GM23338 (cell line): Measurements from ENCODE around the gene EPHA8. TPM values are rescaled to one million over a fixed set of nuclear protein-coding genes. Genes with fewer than 3 reads are reported as not detected.

Experiments used
- ATAC-seq: fragments of 200-7000 bp; cut with Tn5 transposase; 3 replicates; pipeline ENCODE4 v1.9.1; 2020
- DNase-seq: peaks from one replicate; pipeline ENCODE4 v3.0.0-alpha.2; 2015; ENCODE audit warnings: low spot score
- H2AFZ ChIP-seq: fragments of 200-600 bp; sonication (generic); 2 replicates; pipeline ENCODE4 v1.8.0; 2016; ENCODE audit warnings: antibody characterized with exemption, mild to moderate bottlenecking, moderate library complexity
- H3F3A ChIP-seq: fragments of 200-600 bp; sonication (generic); replicated peaks from 2 replicates; pipeline ENCODE4 v1.8.0; 2017; ENCODE audit warnings: antibody characterized with exemption, mixed run types, low read depth
- H3K27ac ChIP-seq: fragments of 200-600 bp; sonication (generic); 2 replicates; pipeline ENCODE4 v1.6.1; 2016; ENCODE audit warnings: low read depth
- H3K27me3 ChIP-seq: fragments of 200-600 bp; sonication (generic); 2 replicates; pipeline ENCODE4 v1.8.0; 2016; ENCODE audit warnings: mild to moderate bottlenecking, mixed run types, moderate library complexity; ENCODE audit not compliant: insufficient read depth
- H3K36me3 ChIP-seq: fragments of 200-600 bp; sonication (generic); 2 replicates; pipeline ENCODE4 v1.8.0; 2016; ENCODE audit warnings: mild to moderate bottlenecking; ENCODE audit not compliant: insufficient read depth
- H3K4me1 ChIP-seq: fragments of 200-600 bp; sonication (generic); 2 replicates; pipeline ENCODE4 v1.8.0; 2016; ENCODE audit warnings: mild to moderate bottlenecking, moderate library complexity; ENCODE audit not compliant: insufficient read depth
- H3K4me2 ChIP-seq: fragments of 200-600 bp; sonication (generic); 2 replicates; pipeline ENCODE4 v1.7.1; 2017; ENCODE audit warnings: mixed run types
- H3K4me3 ChIP-seq: fragments of 200-600 bp; sonication (generic); 2 replicates; pipeline ENCODE4 v1.6.1; 2016; ENCODE audit warnings: mixed run types
- H3K79me2 ChIP-seq: fragments of 200-600 bp; sonication (generic); replicated peaks from 2 replicates; pipeline ENCODE4 v1.8.0; 2017; ENCODE audit warnings: mild to moderate bottlenecking; ENCODE audit not compliant: insufficient read depth
- H3K9me2 ChIP-seq: fragments of 200-600 bp; sonication (generic); 2 replicates; pipeline ENCODE4 v1.8.0; 2017; ENCODE audit not compliant: insufficient read depth
- H4K20me1 ChIP-seq: fragments of 200-600 bp; sonication (generic); replicated peaks from 2 replicates; pipeline ENCODE4 v1.8.0; 2017; ENCODE audit warnings: mild to moderate bottlenecking; ENCODE audit not compliant: insufficient read depth
- H3K27ac Mint-ChIP-seq: 2 replicates; pipeline ENCODE4 v1.8.0; 2020; ENCODE audit warnings: inconsistent platforms, mild to moderate bottlenecking, moderate library complexity, mixed read lengths
- H3K27me3 Mint-ChIP-seq: 3 replicates; pipeline ENCODE4 v1.8.0; 2022; ENCODE audit warnings: low read depth, mild to moderate bottlenecking, moderate library complexity, mixed read lengths, inconsistent platforms; ENCODE audit not compliant: insufficient read depth, poor library complexity
- H3K36me3 Mint-ChIP-seq: 3 replicates; pipeline ENCODE4 v1.8.0; 2021; ENCODE audit warnings: low read depth, mild to moderate bottlenecking, inconsistent platforms, moderate library complexity, mixed read lengths
- H3K4me1 Mint-ChIP-seq: 3 replicates; pipeline ENCODE4 v1.8.0; 2020; ENCODE audit warnings: mild to moderate bottlenecking, inconsistent platforms, mixed read lengths
- H3K4me3 Mint-ChIP-seq: 3 replicates; pipeline ENCODE4 v1.8.0; 2021; ENCODE audit warnings: moderate library complexity, mild to moderate bottlenecking, inconsistent platforms, mixed read lengths
- H3K9me3 Mint-ChIP-seq: 3 replicates; pipeline ENCODE4 v1.8.0; 2020; ENCODE audit warnings: moderate library complexity, mild to moderate bottlenecking, inconsistent platforms, mixed read lengths
- CREB1 ChIP-seq: fragments of 250-450 bp; sonication (Bioruptor Pico); IDR thresholded peaks from 2 replicates; pipeline ENCODE4 v1.5.0; 2020; ENCODE audit warnings: low read depth, mild to moderate bottlenecking, moderate library complexity
- EZH2 ChIP-seq: fragments of 200-600 bp; sonication (generic); IDR thresholded peaks from one replicate; pipeline ENCODE4 v1.8.0; 2017; ENCODE audit warnings: antibody characterized with exemption, mild to moderate bottlenecking, low read depth; ENCODE audit not compliant: unreplicated experiment
- EZH2phosphoT487 ChIP-seq: fragments of 200-600 bp; sonication (generic); IDR thresholded peaks from one replicate; pipeline ENCODE4 v1.8.1; 2018; ENCODE audit warnings: antibody characterized with exemption; ENCODE audit not compliant: unreplicated experiment
- JUNB ChIP-seq: IDR thresholded peaks from one replicate; pipeline ENCODE4 v1.6.1; 2016; ENCODE audit warnings: antibody characterized with exemption; ENCODE audit not compliant: unreplicated experiment
- NANOG ChIP-seq: IDR thresholded peaks from 2 replicates; pipeline ENCODE4 v1.6.1; 2016; ENCODE audit warnings: antibody characterized with exemption, borderline replicate concordance
- POLR2AphosphoS5 ChIP-seq: IDR thresholded peaks from 2 replicates; pipeline ENCODE4 v1.6.1; 2016; ENCODE audit warnings: antibody characterized with exemption, low read depth
- STAT1 ChIP-seq: IDR thresholded peaks from one replicate; pipeline ENCODE4 v1.6.1; 2016; ENCODE audit warnings: antibody characterized with exemption; ENCODE audit not compliant: unreplicated experiment
- ZNF114 ChIP-seq: fragments of 250-450 bp; sonication (Bioruptor Pico); IDR thresholded peaks from 2 replicates; pipeline ENCODE4 v1.5.0; 2020; ENCODE audit warnings: mild to moderate bottlenecking, moderate library complexity
- ZNF331 ChIP-seq: fragments of 250-450 bp; sonication (Bioruptor Pico); IDR thresholded peaks from 2 replicates; pipeline ENCODE4 v1.5.0; 2020; ENCODE audit warnings: low read depth, mild to moderate bottlenecking, moderate library complexity
- polyA plus RNA-seq: library from polyadenylated mRNA; unstranded; fragments of >200 nt; fragmentation: Nextera tagmentation; extraction: Ambion mirVana; gene quantifications from 2 replicates; pipeline ENCODE4 v1.2.1, GENCODE V29; 2016
- total RNA-seq: library from RNA; depleted of rRNA; stranded (reverse); fragments of >200 nt; shearing (Covaris generic); gene quantifications from 2 replicates; pipeline ENCODE4 v1.2.3, GENCODE V29; 2014
- TF ChIP-seq, protein P1 (sequence below), 2 experiments: fragments of 200-600 bp in 1 of 2; sonication (generic) in 1 of 2; conservative IDR thresholded peaks; 2 replicates each; pipeline versions ENCODE4 v1.5.1 to v1.6.1; 2016 to 2017; ENCODE audit warnings: antibody characterized with exemption in 2 of 2, low read depth in 2 of 2, mild to moderate bottlenecking in 2 of 2, moderate library complexity in 1 of 2
- TF ChIP-seq, protein P2 (sequence below): IDR thresholded peaks from one replicate; pipeline ENCODE4 v1.6.1; 2018; ENCODE audit warnings: antibody characterized with exemption; ENCODE audit not compliant: unreplicated experiment

EPHA8 gene
- total and polyA plus RNA-seq, 2 experiments from 2014 or later: 2.3 to 5.0 TPM

DNA sequence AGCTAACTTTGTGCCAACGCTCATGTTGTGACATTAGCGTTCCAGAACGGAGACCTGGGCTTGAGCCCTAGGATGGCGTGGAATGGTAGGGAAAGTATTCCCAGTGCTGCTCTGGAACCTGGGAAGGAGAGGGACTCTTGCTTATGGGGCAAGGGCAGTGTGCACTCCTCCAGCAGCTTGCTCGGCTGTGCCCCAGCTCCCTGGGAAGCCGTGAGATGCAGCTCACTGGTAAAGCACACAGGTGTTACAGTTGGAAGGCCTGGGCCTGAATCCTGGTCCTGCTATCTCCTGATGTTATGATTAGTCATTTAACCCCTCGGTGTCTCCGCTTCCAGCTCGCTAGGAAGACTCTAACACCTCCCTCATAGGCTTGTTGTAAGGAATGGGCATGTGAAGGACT lies 42.4 kb upstream of the EPHA8 start (continued):
- TF ChIP-seq POLR2AphosphoS5: no peak

DNA sequence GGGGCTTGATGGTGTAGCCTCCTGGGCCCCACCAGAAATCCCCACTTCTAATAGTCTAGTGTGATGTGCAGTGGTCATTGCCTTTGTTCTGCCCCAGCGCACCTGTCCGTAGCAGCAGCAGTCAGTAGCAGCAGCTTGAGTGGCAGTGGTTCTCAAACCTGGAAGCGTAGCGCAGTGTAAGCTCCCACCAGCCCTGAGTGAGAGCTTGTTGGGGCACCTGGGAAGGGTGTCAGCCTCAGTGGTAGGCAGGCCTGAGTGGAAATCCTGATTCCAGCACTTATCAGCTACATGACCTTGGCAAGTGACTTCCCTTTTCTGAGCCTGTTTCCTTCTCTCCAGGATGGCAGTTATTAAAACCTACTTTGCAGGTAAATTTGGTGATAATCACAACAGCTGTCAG lies 41.6 kb upstream of the EPHA8 start:
- H3K27me3 Mint-ChIP-seq: peaks cover 5% of the 10 kb centered on the region
- no peak for DNase-seq
- no peaks in the 10 kb centered on the region for H3K9me3 Mint-ChIP-seq
- no peaks in the 10 kb centered on the region for H3K9me2 ChIP-seq
- no peaks in the 10 kb centered on the region for H3K4me1 ChIP-seq
- no peaks in the 10 kb centered on the region for H3K4me1 Mint-ChIP-seq
- no peak for ATAC-seq
- no peak overlapping the region for H3K4me3 Mint-ChIP-seq
- no peak overlapping the region for H3K4me3 ChIP-seq
- H3K79me2 ChIP-seq: no peaks in the 10 kb centered on the region
- no peak overlapping the region for H3K27ac Mint-ChIP-seq
- no peaks in the 10 kb centered on the region for H3F3A ChIP-seq
- no peak overlapping the region for H2AFZ ChIP-seq
- H3K27ac ChIP-seq: no peak overlapping the region
- TF ChIP-seq, protein P1, sequence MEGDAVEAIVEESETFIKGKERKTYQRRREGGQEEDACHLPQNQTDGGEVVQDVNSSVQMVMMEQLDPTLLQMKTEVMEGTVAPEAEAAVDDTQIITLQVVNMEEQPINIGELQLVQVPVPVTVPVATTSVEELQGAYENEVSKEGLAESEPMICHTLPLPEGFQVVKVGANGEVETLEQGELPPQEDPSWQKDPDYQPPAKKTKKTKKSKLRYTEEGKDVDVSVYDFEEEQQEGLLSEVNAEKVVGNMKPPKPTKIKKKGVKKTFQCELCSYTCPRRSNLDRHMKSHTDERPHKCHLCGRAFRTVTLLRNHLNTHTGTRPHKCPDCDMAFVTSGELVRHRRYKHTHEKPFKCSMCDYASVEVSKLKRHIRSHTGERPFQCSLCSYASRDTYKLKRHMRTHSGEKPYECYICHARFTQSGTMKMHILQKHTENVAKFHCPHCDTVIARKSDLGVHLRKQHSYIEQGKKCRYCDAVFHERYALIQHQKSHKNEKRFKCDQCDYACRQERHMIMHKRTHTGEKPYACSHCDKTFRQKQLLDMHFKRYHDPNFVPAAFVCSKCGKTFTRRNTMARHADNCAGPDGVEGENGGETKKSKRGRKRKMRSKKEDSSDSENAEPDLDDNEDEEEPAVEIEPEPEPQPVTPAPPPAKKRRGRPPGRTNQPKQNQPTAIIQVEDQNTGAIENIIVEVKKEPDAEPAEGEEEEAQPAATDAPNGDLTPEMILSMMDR (conservative IDR thresholded peaks at IDR 0.05; ENCODE audit: low read depth in 2 of 2): no peak
- TF ChIP-seq ZNF114 (CRISPR knock-in tag): no peak
- TF ChIP-seq JUNB: no peak
- no peak for TF ChIP-seq CREB1 (CRISPR knock-in tag)
- TF ChIP-seq, protein P2, sequence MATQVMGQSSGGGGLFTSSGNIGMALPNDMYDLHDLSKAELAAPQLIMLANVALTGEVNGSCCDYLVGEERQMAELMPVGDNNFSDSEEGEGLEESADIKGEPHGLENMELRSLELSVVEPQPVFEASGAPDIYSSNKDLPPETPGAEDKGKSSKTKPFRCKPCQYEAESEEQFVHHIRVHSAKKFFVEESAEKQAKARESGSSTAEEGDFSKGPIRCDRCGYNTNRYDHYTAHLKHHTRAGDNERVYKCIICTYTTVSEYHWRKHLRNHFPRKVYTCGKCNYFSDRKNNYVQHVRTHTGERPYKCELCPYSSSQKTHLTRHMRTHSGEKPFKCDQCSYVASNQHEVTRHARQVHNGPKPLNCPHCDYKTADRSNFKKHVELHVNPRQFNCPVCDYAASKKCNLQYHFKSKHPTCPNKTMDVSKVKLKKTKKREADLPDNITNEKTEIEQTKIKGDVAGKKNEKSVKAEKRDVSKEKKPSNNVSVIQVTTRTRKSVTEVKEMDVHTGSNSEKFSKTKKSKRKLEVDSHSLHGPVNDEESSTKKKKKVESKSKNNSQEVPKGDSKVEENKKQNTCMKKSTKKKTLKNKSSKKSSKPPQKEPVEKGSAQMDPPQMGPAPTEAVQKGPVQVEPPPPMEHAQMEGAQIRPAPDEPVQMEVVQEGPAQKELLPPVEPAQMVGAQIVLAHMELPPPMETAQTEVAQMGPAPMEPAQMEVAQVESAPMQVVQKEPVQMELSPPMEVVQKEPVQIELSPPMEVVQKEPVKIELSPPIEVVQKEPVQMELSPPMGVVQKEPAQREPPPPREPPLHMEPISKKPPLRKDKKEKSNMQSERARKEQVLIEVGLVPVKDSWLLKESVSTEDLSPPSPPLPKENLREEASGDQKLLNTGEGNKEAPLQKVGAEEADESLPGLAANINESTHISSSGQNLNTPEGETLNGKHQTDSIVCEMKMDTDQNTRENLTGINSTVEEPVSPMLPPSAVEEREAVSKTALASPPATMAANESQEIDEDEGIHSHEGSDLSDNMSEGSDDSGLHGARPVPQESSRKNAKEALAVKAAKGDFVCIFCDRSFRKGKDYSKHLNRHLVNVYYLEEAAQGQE: no peak
- TF ChIP-seq NANOG: no peak
- TF ChIP-seq ZNF331 (CRISPR knock-in tag): no peak
- TF ChIP-seq POLR2AphosphoS5: no peak
- no peak for TF ChIP-seq STAT1
- no peak for TF ChIP-seq EZH2phosphoT487
- no peak for TF ChIP-seq EZH2
- H3K27me3 ChIP-seq: no peaks in the 10 kb centered on the region
- H3K4me2 ChIP-seq: no peak overlapping the region
- H3K36me3 Mint-ChIP-seq: peaks cover 11% of the 10 kb centered on the region; the same call in 2 of the 3 replicates
- H4K20me1 ChIP-seq: no peaks in the 10 kb centered on the region
- H3K36me3 ChIP-seq: peaks cover 32% of the 10 kb centered on the region; the same call in 1 of the 2 replicates
